H9 (cell line): Measurements from ENCODE around the gene PDE1C. TPM values are rescaled to one million over a fixed set of nuclear protein-coding genes. Genes with fewer than 3 reads are reported as not detected.

Experiments used
- DNase-seq: peaks from one replicate; pipeline ENCODE4 v3.0.0-alpha.2; 2017
- H2AFZ ChIP-seq: one replicate; pipeline ENCODE4 v1.6.1; 2013; ENCODE audit warnings: mild to moderate bottlenecking, low read length, control low read depth, moderate library complexity
- H2AK5ac ChIP-seq: 2 replicates; pipeline ENCODE4 v1.6.1; 2013; ENCODE audit warnings: low read length, control low read depth, mixed read lengths; ENCODE audit not compliant: insufficient read length
- H2BK120ac ChIP-seq: one replicate; pipeline ENCODE4 v1.6.1; 2013; ENCODE audit warnings: low read depth, mild to moderate bottlenecking, low read length, control low read depth, inconsistent platforms; ENCODE audit not compliant: poor library complexity, severe bottlenecking
- H2BK12ac ChIP-seq: 2 replicates; pipeline ENCODE4 v1.6.1; 2013; ENCODE audit warnings: low read length, control low read depth, mixed read lengths, low read depth; ENCODE audit not compliant: insufficient read length
- H2BK15ac ChIP-seq: 2 replicates; pipeline ENCODE4 v1.6.1; 2013; ENCODE audit warnings: low read depth, low read length, control low read depth
- H2BK20ac ChIP-seq: one replicate; pipeline ENCODE4 v1.6.1; 2013; ENCODE audit warnings: low read depth, mild to moderate bottlenecking, low read length, control low read depth, inconsistent platforms; ENCODE audit not compliant: poor library complexity, severe bottlenecking
- H2BK5ac ChIP-seq: 2 replicates; pipeline ENCODE4 v1.6.1; 2013; ENCODE audit warnings: low read length, control low read depth, mixed read lengths; ENCODE audit not compliant: insufficient read length
- H3K14ac ChIP-seq: 2 replicates; pipeline ENCODE4 v1.6.1; 2013; ENCODE audit warnings: low read length, control low read depth; ENCODE audit not compliant: insufficient read depth
- H3K18ac ChIP-seq: 2 replicates; pipeline ENCODE4 v1.6.1; 2013; ENCODE audit warnings: low read depth, mild to moderate bottlenecking, mixed read lengths, low read length, control low read depth; ENCODE audit not compliant: insufficient read length
- H3K23ac ChIP-seq: 2 replicates; pipeline ENCODE4 v1.6.1; 2013; ENCODE audit warnings: low read length, control low read depth, mixed read lengths, low read depth; ENCODE audit not compliant: insufficient read length
- H3K23me2 ChIP-seq: 2 replicates; pipeline ENCODE4 v1.6.1; 2013; ENCODE audit warnings: low read depth, mild to moderate bottlenecking, mixed read lengths, low read length, control low read depth; ENCODE audit not compliant: insufficient read length, poor library complexity, severe bottlenecking
- H3K27ac ChIP-seq: 2 replicates; pipeline ENCODE4 v1.5.1; 2013; ENCODE audit warnings: low read length, control low read depth, mixed read lengths, low read depth; ENCODE audit not compliant: insufficient read length
- H3K27me3 ChIP-seq: 2 replicates; pipeline ENCODE4 v1.6.1; 2013; ENCODE audit warnings: low read length, control low read depth, inconsistent platforms; ENCODE audit not compliant: insufficient read depth
- H3K4ac ChIP-seq: 2 replicates; pipeline ENCODE4 v1.6.1; 2013; ENCODE audit warnings: low read depth, mild to moderate bottlenecking, control low read depth, inconsistent platforms, low read length, moderate library complexity
- H3K4me1 ChIP-seq: 2 replicates; pipeline ENCODE4 v1.6.1; 2013; ENCODE audit warnings: low read length, control low read depth, inconsistent platforms; ENCODE audit not compliant: insufficient read depth
- H3K4me2 ChIP-seq: 2 replicates; pipeline ENCODE4 v1.6.1; 2013; ENCODE audit warnings: low read length, control low read depth, mixed read lengths; ENCODE audit not compliant: insufficient read length, insufficient read depth
- H3K56ac ChIP-seq: 2 replicates; pipeline ENCODE4 v1.6.1; 2013; ENCODE audit warnings: low read depth, mild to moderate bottlenecking, mixed read lengths, low read length, control low read depth; ENCODE audit not compliant: insufficient read length
- H3K79me1 ChIP-seq: 2 replicates; pipeline ENCODE4 v1.6.1; 2013; ENCODE audit warnings: low read depth, mild to moderate bottlenecking, moderate library complexity, low read length, control low read depth, inconsistent platforms; ENCODE audit not compliant: insufficient read depth, poor library complexity, severe bottlenecking
- H3K79me2 ChIP-seq: 2 replicates; pipeline ENCODE4 v1.6.1; 2013; ENCODE audit warnings: low read length, control low read depth, inconsistent platforms; ENCODE audit not compliant: insufficient read depth
- H3K9ac ChIP-seq: 2 replicates; pipeline ENCODE4 v1.6.1; 2013; ENCODE audit warnings: low read length, control low read depth, mixed read lengths; ENCODE audit not compliant: insufficient read length; ENCODE audit errors: extremely low read depth
- H3K9me3 ChIP-seq: one replicate; pipeline ENCODE4 v1.6.1; 2013; ENCODE audit warnings: low read depth, low read length, inconsistent platforms; ENCODE audit not compliant: control insufficient read depth
- H3T11ph ChIP-seq: one replicate; pipeline ENCODE4 v1.6.1; 2013; ENCODE audit warnings: mild to moderate bottlenecking, low read length, control low read depth, inconsistent platforms
- H4K20me1 ChIP-seq: one replicate; pipeline ENCODE4 v1.6.1; 2013; ENCODE audit not compliant: control insufficient read depth, insufficient read length, insufficient read depth
- H4K5ac ChIP-seq: 2 replicates; pipeline ENCODE4 v1.6.1; 2013; ENCODE audit warnings: low read depth, mild to moderate bottlenecking, mixed read lengths, low read length, control low read depth; ENCODE audit not compliant: insufficient read length
- H4K8ac ChIP-seq: replicated peaks from 2 replicates; pipeline ENCODE4 v1.6.1; 2013; ENCODE audit warnings: low read length, control low read depth, mixed read lengths, low read depth; ENCODE audit not compliant: insufficient read length
- H4K91ac ChIP-seq: 2 replicates; pipeline ENCODE4 v1.6.1; 2013; ENCODE audit warnings: low read depth, mild to moderate bottlenecking, moderate library complexity, mixed read lengths, low read length, control low read depth; ENCODE audit not compliant: insufficient read length
- H3K27ac Mint-ChIP-seq, 3 experiments: 2 replicates in 2 of 3; 3 replicates in 1 of 3; pipeline ENCODE4 v1.8.0; 2020 to 2021; ENCODE audit warnings: mixed read lengths in 3 of 3, mild to moderate bottlenecking in 1 of 3, moderate library complexity in 1 of 3
- H3K27me3 Mint-ChIP-seq: 2 replicates; pipeline ENCODE4 v1.8.0; 2021; ENCODE audit warnings: low read depth, mild to moderate bottlenecking, moderate library complexity, mixed read lengths
- H3K36me3 Mint-ChIP-seq, 3 experiments: 2 replicates in 2 of 3; 3 replicates in 1 of 3; pipeline ENCODE4 v1.8.0; 2020 to 2021; ENCODE audit warnings: low read depth in 3 of 3, mixed read lengths in 3 of 3; ENCODE audit not compliant: insufficient read depth in 1 of 3
- H3K4me1 Mint-ChIP-seq, 2 experiments: 2 replicates each; pipeline ENCODE4 v1.8.0; 2020; ENCODE audit warnings: mixed read lengths in 2 of 2
- H3K4me3 Mint-ChIP-seq, 2 experiments: 2 replicates in 1 of 2; 3 replicates in 1 of 2; pipeline ENCODE4 v1.8.0; 2020 to 2021; ENCODE audit warnings: mild to moderate bottlenecking in 2 of 2, mixed read lengths in 2 of 2, moderate library complexity in 1 of 2
- H3K9me3 Mint-ChIP-seq, 2 experiments: 2 replicates in 1 of 2; 3 replicates in 1 of 2; pipeline ENCODE4 v1.8.0; 2020; ENCODE audit warnings: mild to moderate bottlenecking in 2 of 2, mixed read lengths in 2 of 2, moderate library complexity in 1 of 2
- CTCF ChIP-seq: fragments of 200-600 bp; sonication (generic); conservative IDR thresholded peaks from 3 replicates; pipeline ENCODE4 v1.8.0; 2021; ENCODE audit warnings: antibody characterized with exemption, mild to moderate bottlenecking
- WGBS: extraction: QIAGEN DNeasy Blood & Tissue Kit; methylation state at CpG from one replicate; pipeline ENCODE4 v1.1.7; 2013; ENCODE audit warnings: missing lambda C conversion rate, low lambda C conversion rate, mixed read lengths; ENCODE audit not compliant: insufficient read length; ENCODE audit errors: extremely low coverage; 5-methylcytosine and 5-hydroxymethylcytosine counted together
- total RNA-seq: library from RNA; stranded (reverse); gene quantifications from 2 replicates; pipeline ENCODE4 v1.2.1, GENCODE V29; 2021

The PDE1C gene
- total RNA-seq, 1 experiment from 2014 or later = 0.17 TPM

GRCh38 chr7:31741852-31742251 lies 328.4 kb downstream of the PDE1C start:
- Histone ChIP-seq H3T11ph (no peak overlapping the region), H3K4ac (no peak overlapping the region), H3K18ac (no peak overlapping the region), H3K27me3 (peaks cover under 1% of the 10 kb centered on the region; the same call in 1 of the 2 replicates), H3K27ac (no peak overlapping the region), H3K9me3 (no peaks in the 10 kb centered on the region), H3K56ac (no peak overlapping the region), H3K9ac (no peak overlapping the region), H4K5ac (no peak overlapping the region), H4K8ac (no peak overlapping the region), H2BK5ac (no peak overlapping the region), H3K79me2 (no peaks in the 10 kb centered on the region), H2BK15ac (no peak overlapping the region), H3K14ac (no peak overlapping the region), H3K79me1 (no peaks in the 10 kb centered on the region), H2AK5ac (no peak overlapping the region), H3K23me2 (no peaks in the 10 kb centered on the region), H3K4me2 (no peak overlapping the region), H2BK120ac (no peak overlapping the region), H4K20me1 (no peaks in the 10 kb centered on the region), H2BK12ac (no peak overlapping the region), H2BK20ac (no peak overlapping the region), H4K91ac (no peak overlapping the region), H3K4me1 (no peaks in the 10 kb centered on the region), H3K23ac (no peak overlapping the region), H2AFZ (no peak overlapping the region)
- Mint-ChIP-seq H3K27me3 (peaks cover 73% of the 10 kb centered on the region), H3K4me1 (no peaks in the 10 kb centered on the region), H3K27ac (no peak overlapping the region), H3K9me3 (no peaks in the 10 kb centered on the region), H3K4me3 (no peak overlapping the region), H3K36me3 (no peaks in the 10 kb centered on the region)
- no peak for TF ChIP-seq CTCF
- WGBS = no CpG with 5 or more reads among the region's 4 CpGs
- DNase-seq = no peak
